Panc1 (cell line): Measurements from ENCODE around the gene RGS13. TPM values are rescaled to one million over a fixed set of nuclear protein-coding genes. Genes with fewer than 3 reads are reported as not detected.

Source experiments
- ATAC-seq: fragments of 200-7000 bp; cut with Tn5 transposase; 2 replicates; pipeline ENCODE4 v1.9.1; 2020; ENCODE audit warnings: mild to moderate bottlenecking, moderate library complexity
- BruUV-seq: library from RNA; stranded (reverse); fragments of 400-500 nt; replicated peaks from 2 replicates; lab custom pipeline; 2021; lab: Mats Ljungman, UMichigan
- CTCF ChIA-PET: fragments of 300-600 bp; sonication (Branson Sonifier 250); formaldehyde crosslinking; loops from one replicate; lab custom pipeline; 2022; ENCODE audit warnings: antibody characterized with exemption; lab: Charles Lee
- POLR2A ChIA-PET: fragments of 300-600 bp; sonication (Branson Sonifier 250); formaldehyde crosslinking; loops from one replicate; lab custom pipeline; 2022; ENCODE audit warnings: antibody characterized with exemption; lab: Charles Lee
- DNase-seq: peaks from one replicate; pipeline ENCODE4 v3.0.0-alpha.2; 2010; ENCODE audit warnings: low read depth, low spot score
- H3K27ac ChIP-seq: 2 replicates; pipeline ENCODE4 v1.5.1; 2011; ENCODE audit warnings: mild to moderate bottlenecking, low read length, inconsistent platforms
- H3K27me3 ChIP-seq: fragments of 200-500 bp; sonication (Bioruptor generic); 2 replicates; pipeline ENCODE4 v1.6.0; 2014; ENCODE audit warnings: low read length, inconsistent platforms; ENCODE audit not compliant: control insufficient read depth, insufficient read depth
- H3K36me3 ChIP-seq: fragments of 200-500 bp; sonication (Bioruptor generic); 2 replicates; pipeline ENCODE4 v1.5.1; 2014; ENCODE audit warnings: inconsistent platforms, mild to moderate bottlenecking, low read length, moderate library complexity; ENCODE audit not compliant: control insufficient read depth, insufficient read depth
- H3K4me1 ChIP-seq: 2 replicates; pipeline ENCODE4 v1.5.1; 2011; ENCODE audit warnings: inconsistent platforms, mild to moderate bottlenecking, low read length, moderate library complexity; ENCODE audit not compliant: control insufficient read depth, insufficient read depth
- H3K4me3 ChIP-seq, 2 experiments: 2 replicates each; pipeline ENCODE4 v1.5.1; 2011 to 2012; ENCODE audit warnings: low read depth in 2 of 2, low read length in 2 of 2, mild to moderate bottlenecking in 2 of 2, inconsistent platforms in 1 of 2, moderate library complexity in 1 of 2
- H3K9me3 ChIP-seq: fragments of 200-500 bp; sonication (Bioruptor generic); 2 replicates; pipeline ENCODE4 v1.5.1; 2014; ENCODE audit warnings: low read depth, mild to moderate bottlenecking, inconsistent platforms, low read length, moderate library complexity; ENCODE audit not compliant: control insufficient read depth, insufficient read depth
- CTCF ChIP-seq: fragments of 450-650 bp; IDR thresholded peaks from 2 replicates; pipeline ENCODE4 v1.5.1; 2017; ENCODE audit warnings: mild to moderate bottlenecking
- POLR2AphosphoS5 ChIP-seq: IDR thresholded peaks from 2 replicates; pipeline ENCODE4 v1.6.1; 2012; ENCODE audit warnings: mild to moderate bottlenecking, low read depth, low read length, moderate library complexity
- REST ChIP-seq, 2 experiments: IDR thresholded peaks; 2 replicates each; pipeline ENCODE4 v1.6.1; 2011 to 2012; ENCODE audit warnings: low read depth in 2 of 2, control low read depth in 1 of 2, low read length in 1 of 2, mild to moderate bottlenecking in 1 of 2, moderate library complexity in 1 of 2; ENCODE audit not compliant: insufficient read depth in 1 of 2
- SIN3A ChIP-seq: IDR thresholded peaks from 2 replicates; pipeline ENCODE4 v1.6.1; 2012; ENCODE audit warnings: low read depth, mild to moderate bottlenecking, low read length, moderate library complexity, borderline replicate concordance; ENCODE audit not compliant: insufficient read depth
- TCF7L2 ChIP-seq: IDR thresholded peaks from 2 replicates; pipeline ENCODE4 v1.6.1; 2011; ENCODE audit warnings: mild to moderate bottlenecking, low read depth, low read length, inconsistent platforms
- in situ Hi-C: cut with HindIII; loops from 2 replicates; pipeline ENCODE4 v1.10.0; 2016; ENCODE audit warnings: low sequenced_read_pairs, low pct_unique_long_range_greater_than_20kb
- intact Hi-C: fragments of 100-400 bp; cut with micrococcal nuclease; formaldehyde crosslinking; loops from one replicate; pipeline ENCODE4 v1.10.0; 2022; ENCODE audit not compliant: unreplicated experiment
- total RNA-seq: library from RNA; stranded (reverse); gene quantifications from one replicate; pipeline ENCODE4 v1.2.1, GENCODE V29; 2021; ENCODE audit not compliant: unreplicated experiment

RGS13 gene
- total RNA-seq, 1 experiment from 2014 or later, result not detected

- CTCF ChIA-PET, result no interaction called here
Measured at GRCh38 chr1:192632641-192633532, 3.1 kb upstream of the RGS13 start.

GRCh38 chr1:192633533-192634253, 2.3 kb upstream of the RGS13 start:
- BruUV-seq, result no TSS peak
- intact Hi-C loops (no loop called here), in situ Hi-C loops (no loop called here)
- H3K36me3 ChIP-seq, result no peaks in the 10 kb centered on the region
- TF ChIP-seq POLR2AphosphoS5 (no peak), CTCF (no peak), SIN3A (no peak), TCF7L2 (no peak), REST (IDR thresholded peaks at IDR 0.05; ENCODE audit: insufficient read depth in 1 of 2, low read depth in 2 of 2, low read length in 1 of 2) (no peak)
- no peaks in the 10 kb centered on the region; the same call in 1 of the 2 replicates for H3K4me1 ChIP-seq
- ChIA-PET CTCF (no interaction called here), POLR2A (no interaction called here)
- ATAC-seq (no peak), DNase-seq (no peak)
- no peak overlapping the region for H3K27ac ChIP-seq
- H3K27me3 ChIP-seq, result no peaks in the 10 kb centered on the region; the same call in 1 of the 2 replicates
- no peak overlapping the region for H3K4me3 ChIP-seq
- no peaks in the 10 kb centered on the region for H3K9me3 ChIP-seq

More at GRCh38 chr1:192632641-192633532, 3.1 kb upstream of the RGS13 start:
- no peaks in the 10 kb centered on the region for H3K36me3 ChIP-seq
- no peaks in the 10 kb centered on the region; the same call in 1 of the 2 replicates for H3K27me3 ChIP-seq
- no peaks in the 10 kb centered on the region for H3K9me3 ChIP-seq
- intact Hi-C loops, result no loop called here
- POLR2A ChIA-PET, result no interaction called here
- ATAC-seq, result no peak
- BruUV-seq, result no TSS peak
- no peak overlapping the region for H3K4me3 ChIP-seq
- no peak overlapping the region for H3K27ac ChIP-seq
- no peak for DNase-seq
- no peaks in the 10 kb centered on the region; the same call in 1 of the 2 replicates for H3K4me1 ChIP-seq
- in situ Hi-C loops, result no loop called here
- no peak for TF ChIP-seq POLR2AphosphoS5
- no peak for TF ChIP-seq TCF7L2
- TF ChIP-seq SIN3A, result no peak
